HCT116 (cell line): ENCODE results near the gene MERTK. TPM values are rescaled to one million over a fixed set of nuclear protein-coding genes. Genes with fewer than 3 reads are reported as not detected.

Experiments
- ATAC-seq: fragments of 200-7000 bp; cut with Tn5 transposase; 2 replicates; pipeline ENCODE4 v1.9.1; 2020; ENCODE audit warnings: mild to moderate bottlenecking, moderate library complexity
- BruUV-seq: library from RNA; stranded (reverse); fragments of 400-500 nt; replicated peaks from 2 replicates; lab custom pipeline; 2021; lab: Mats Ljungman, UMichigan
- CTCF ChIA-PET: fragments of 300-600 bp; sonication (Branson Sonifier 250); formaldehyde crosslinking; loops from one replicate; lab custom pipeline; 2021; ENCODE audit warnings: antibody characterized with exemption; lab: Charles Lee
- POLR2A ChIA-PET: fragments of 300-600, 350-600 bp; sonication (Branson Sonifier 250); formaldehyde crosslinking; loops from one replicate; lab custom pipeline; 2021; ENCODE audit warnings: antibody characterized with exemption; lab: Charles Lee
- RAD21 ChIA-PET, 2 experiments: fragments of 300-600 bp; sonication (Branson Sonifier 250); formaldehyde crosslinking; loops; one replicate each; lab custom pipeline; 2023; ENCODE audit warnings: low total read pairs in 2 of 2; ENCODE audit not compliant: uncharacterized antibody in 2 of 2, unreplicated experiment in 2 of 2, low non-redundant PET in 1 of 2; lab: Charles Lee
- DNase-seq: peaks from one replicate; pipeline ENCODE4 v3.0.0-alpha.2; 2010; ENCODE audit warnings: low read depth, low spot score
- H2AFZ ChIP-seq: fragments of 200-600 bp; shearing (Covaris generic), sonication (generic); 2 replicates; pipeline ENCODE4 v1.6.1; 2017; ENCODE audit warnings: low read depth, mixed run types, mixed read lengths, antibody characterized with exemption, low read length; ENCODE audit not compliant: poor library complexity, severe bottlenecking
- H3K27ac ChIP-seq: 2 replicates; pipeline ENCODE4 v1.5.1; 2012; ENCODE audit warnings: low read depth, low read length
- H3K27me3 ChIP-seq: fragments of 200-600 bp; sonication (generic); 2 replicates; pipeline ENCODE4 v1.6.1; 2016; ENCODE audit warnings: mixed run types, low read length, mixed read lengths; ENCODE audit not compliant: insufficient read depth
- H3K36me3 ChIP-seq, 2 experiments: fragments of 200-500 bp in 1 of 2; fragments of 200-600 bp in 1 of 2; sonication (Bioruptor generic) in 1 of 2; sonication (generic) in 1 of 2; 2 replicates each; pipeline versions ENCODE4 v1.5.1 to v1.6.1; 2014 to 2016; ENCODE audit warnings: low read length in 2 of 2, inconsistent platforms in 1 of 2, mixed read lengths in 1 of 2, mixed run types in 1 of 2; ENCODE audit not compliant: insufficient read depth in 2 of 2, control insufficient read depth in 1 of 2
- H3K4me1 ChIP-seq, 2 experiments: fragments of 200-600 bp in 1 of 2; sonication (generic) in 1 of 2; 2 replicates each; pipeline versions ENCODE4 v1.5.1 to v1.6.1; 2012 to 2017; ENCODE audit warnings: low read length in 2 of 2, inconsistent platforms in 1 of 2, mild to moderate bottlenecking in 1 of 2, mixed read lengths in 1 of 2, mixed run types in 1 of 2, moderate library complexity in 1 of 2; ENCODE audit not compliant: insufficient read depth in 2 of 2, control insufficient read depth in 1 of 2
- H3K4me2 ChIP-seq: fragments of 200-600 bp; sonication (generic); 2 replicates; pipeline ENCODE4 v1.6.1; 2017; ENCODE audit warnings: mixed run types, low read length, mixed read lengths
- H3K4me3 ChIP-seq, 2 experiments: fragments of 200-600 bp in 1 of 2; sonication (generic) in 1 of 2; replicated peaks in 1 of 2; 2 replicates each; pipeline ENCODE4 v1.5.1; 2011 to 2016; ENCODE audit warnings: low read length in 2 of 2, control low read depth in 1 of 2, low read depth in 1 of 2, mild to moderate bottlenecking in 1 of 2, mixed read lengths in 1 of 2, mixed run types in 1 of 2
- H3K79me2 ChIP-seq: fragments of 200-600 bp; sonication (generic); 2 replicates; pipeline ENCODE4 v1.6.1; 2017; ENCODE audit warnings: mild to moderate bottlenecking, mixed run types, low read length, moderate library complexity, mixed read lengths; ENCODE audit not compliant: insufficient read depth
- H3K9ac ChIP-seq: fragments of 200-600 bp; sonication (generic); 2 replicates; pipeline ENCODE4 v1.6.1; 2016; ENCODE audit warnings: low read length, mixed read lengths
- H3K9me2 ChIP-seq: fragments of 200-600 bp; sonication (generic), shearing (Covaris generic); 2 replicates; pipeline ENCODE4 v1.6.1; 2017; ENCODE audit warnings: mixed run types, mild to moderate bottlenecking, moderate library complexity; ENCODE audit not compliant: insufficient read depth
- H3K9me3 ChIP-seq, 2 experiments: fragments of 200-500 bp in 1 of 2; fragments of 200-600 bp in 1 of 2; sonication (Bioruptor generic) in 1 of 2; sonication (generic) in 1 of 2; 2 replicates each; pipeline ENCODE4 v1.6.1; 2014 to 2017; ENCODE audit warnings: low read length in 2 of 2, mixed read lengths in 2 of 2, inconsistent platforms in 1 of 2, low read depth in 1 of 2, mild to moderate bottlenecking in 1 of 2, mixed run types in 1 of 2, moderate library complexity in 1 of 2; ENCODE audit not compliant: control insufficient read depth in 1 of 2, insufficient read depth in 1 of 2
- H4K20me1 ChIP-seq: fragments of 200-600 bp; sonication (generic), shearing (Covaris generic); 2 replicates; pipeline ENCODE4 v1.6.1; 2017; ENCODE audit warnings: mixed run types, mild to moderate bottlenecking, moderate library complexity; ENCODE audit not compliant: insufficient read depth
- CEBPB ChIP-seq: IDR thresholded peaks from 2 replicates; pipeline ENCODE4 v1.6.1; 2012; ENCODE audit warnings: low read depth
- EGR1 ChIP-seq: IDR thresholded peaks from 2 replicates; pipeline ENCODE4 v1.6.1; 2012; ENCODE audit warnings: low read depth
- ELF1 ChIP-seq: IDR thresholded peaks from 2 replicates; pipeline ENCODE4 v1.6.1; 2012; ENCODE audit warnings: low read depth, borderline replicate concordance
- EZH2phosphoT487 ChIP-seq: fragments of 200-600 bp; IDR thresholded peaks from 2 replicates; pipeline ENCODE4 v1.6.1; 2018; ENCODE audit warnings: antibody characterized with exemption, borderline replicate concordance
- FOSL1 ChIP-seq: IDR thresholded peaks from 2 replicates; pipeline ENCODE4 v1.6.1; 2012; ENCODE audit warnings: low read depth
- JUND ChIP-seq: IDR thresholded peaks from 2 replicates; pipeline ENCODE4 v1.6.1; 2012
- MAX ChIP-seq: IDR thresholded peaks from 2 replicates; pipeline ENCODE4 v1.6.1; 2012
- POLR2AphosphoS5 ChIP-seq: IDR thresholded peaks from 2 replicates; pipeline ENCODE4 v1.6.1; 2011; ENCODE audit warnings: mild to moderate bottlenecking, low read depth, low read length, moderate library complexity
- RAD21 ChIP-seq: IDR thresholded peaks from 2 replicates; pipeline ENCODE4 v1.6.1; 2012; ENCODE audit warnings: low read depth, mild to moderate bottlenecking
- SIN3A ChIP-seq: IDR thresholded peaks from 2 replicates; pipeline ENCODE4 v1.6.1; 2012; ENCODE audit warnings: low read depth
- SP1 ChIP-seq: IDR thresholded peaks from 2 replicates; pipeline ENCODE4 v1.6.1; 2012; ENCODE audit warnings: low read depth
- TCF7L2 ChIP-seq: IDR thresholded peaks from 2 replicates; pipeline ENCODE4 v1.7.0; 2011; ENCODE audit warnings: borderline replicate concordance, inconsistent platforms; ENCODE audit not compliant: insufficient read depth, insufficient read length; ENCODE audit errors: extremely low read depth
- YY1 ChIP-seq: IDR thresholded peaks from 2 replicates; pipeline ENCODE4 v1.6.1; 2011; ENCODE audit warnings: low read length, low read depth, moderate library complexity, mild to moderate bottlenecking; ENCODE audit not compliant: insufficient replicate concordance; ENCODE audit errors: extremely low read depth
- ZBTB33 ChIP-seq: IDR thresholded peaks from 2 replicates; pipeline ENCODE4 v1.6.1; 2011; ENCODE audit warnings: mild to moderate bottlenecking, low read length, moderate library complexity; ENCODE audit not compliant: insufficient replicate concordance; ENCODE audit errors: extremely low read depth
- ZFX ChIP-seq: fragments of 450-650 bp; IDR thresholded peaks from 2 replicates; pipeline ENCODE4 v1.6.1; 2017
- intact Hi-C: fragments of 100-400 bp; cut with micrococcal nuclease; formaldehyde crosslinking; loops from 2 replicates; pipeline ENCODE4 v1.10.0; 2022
- total RNA-seq: library from RNA; stranded (reverse); gene quantifications from one replicate; pipeline ENCODE4 v1.2.1, GENCODE V29; 2021; ENCODE audit not compliant: unreplicated experiment
- TF ChIP-seq, protein P1 (sequence below): IDR thresholded peaks from 2 replicates; pipeline ENCODE4 v1.6.1; 2012

MERTK gene
- total RNA-seq, 1 experiment from 2014 or later: 5.7 TPM

- TF ChIP-seq YY1 (no peak), SIN3A (no peak), EZH2phosphoT487 (no peak), MAX (no peak), FOSL1 (no peak)
These were observed 102.8 kb downstream of the MERTK start (continued) for GRCh38 chr2:112001136-112001715.

DNA sequence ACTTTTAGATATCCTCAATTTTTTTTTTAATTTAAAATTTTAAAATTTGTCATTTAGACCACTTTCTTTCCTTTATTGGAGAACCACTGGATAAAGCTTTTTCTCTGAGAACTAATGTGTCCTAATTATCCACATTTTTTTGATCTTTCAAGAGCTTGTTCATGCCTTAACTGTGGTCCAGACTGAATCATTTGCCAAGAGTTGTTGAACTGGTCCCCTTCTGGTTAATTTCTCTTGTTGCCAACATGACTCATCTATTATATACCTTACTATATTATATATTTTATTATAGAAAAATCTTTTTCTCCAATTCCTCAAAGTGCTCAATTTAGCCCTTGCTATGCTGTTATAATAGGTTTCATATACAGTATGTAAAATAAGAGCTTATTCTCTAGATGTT, 103.5 kb downstream of the MERTK start:
- no peaks in the 10 kb centered on the region for H3K79me2 ChIP-seq
- no peaks in the 10 kb centered on the region for H4K20me1 ChIP-seq
- BruUV-seq: no TSS peak
- no peaks in the 10 kb centered on the region for H3K4me1 ChIP-seq
- H3K27ac ChIP-seq: no peak overlapping the region
- intact Hi-C loops: no loop called here
- no peaks in the 10 kb centered on the region for H3K9me2 ChIP-seq
- ChIA-PET POLR2A (no interaction called here), RAD21 (no interaction called here), CTCF (no interaction called here)
- ATAC-seq (no peak), DNase-seq (no peak)
- H3K9me3 ChIP-seq: no peaks in the 10 kb centered on the region
- H3K4me3 ChIP-seq: no peak overlapping the region
- TF ChIP-seq ZBTB33 (no peak), TCF7L2 (no peak), MAX (no peak), EZH2phosphoT487 (no peak), RAD21 (no peak), ELF1 (no peak), ZFX (no peak), CEBPB (no peak), EGR1 (no peak), SIN3A (no peak), POLR2AphosphoS5 (no peak), SP1 (no peak), JUND (no peak)
- TF ChIP-seq, protein P1, sequence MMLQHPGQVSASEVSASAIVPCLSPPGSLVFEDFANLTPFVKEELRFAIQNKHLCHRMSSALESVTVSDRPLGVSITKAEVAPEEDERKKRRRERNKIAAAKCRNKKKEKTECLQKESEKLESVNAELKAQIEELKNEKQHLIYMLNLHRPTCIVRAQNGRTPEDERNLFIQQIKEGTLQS: no peak
- no peaks in the 10 kb centered on the region for H3K27me3 ChIP-seq
- H2AFZ ChIP-seq: no peak overlapping the region
- no peak overlapping the region for H3K4me2 ChIP-seq
- no peak overlapping the region for H3K9ac ChIP-seq
- no peaks in the 10 kb centered on the region for H3K36me3 ChIP-seq
